Activated T-helper 2 cell treated with anti-CD3 and anti-CD28 coated beads, Interferon-gamma antibody, Interleukin-2, Interleukin-4, amounts not matched to agents 10 μg/mL and 5 μg/mL and 100 μg/mL, durations not matched to agents 14 hours and 24 hours and 36 hours (primary cell): Measurements from ENCODE around the gene TNS2. TPM values are rescaled to one million over a fixed set of nuclear protein-coding genes. Genes with fewer than 3 reads are reported as not detected.

ENCODE experiments used
- DNase-seq: peaks from one replicate; pipeline ENCODE4 v3.0.0; 2021; ENCODE audit warnings: low spot score
- H3K27ac Mint-ChIP-seq: one replicate; pipeline ENCODE4 v1.8.0; 2021; ENCODE audit warnings: mixed read lengths
- H3K27me3 Mint-ChIP-seq: one replicate; pipeline ENCODE4 v1.8.0; 2021; ENCODE audit warnings: low read depth, mixed read lengths
- H3K36me3 Mint-ChIP-seq: one replicate; pipeline ENCODE4 v1.8.0; 2021; ENCODE audit warnings: low read depth, mixed read lengths
- H3K4me1 Mint-ChIP-seq: one replicate; pipeline ENCODE4 v1.8.0; 2021; ENCODE audit warnings: low read depth, mixed read lengths
- H3K4me3 Mint-ChIP-seq: one replicate; pipeline ENCODE4 v1.8.0; 2021; ENCODE audit warnings: low read depth, mild to moderate bottlenecking, moderate library complexity, mixed read lengths
- H3K9me3 Mint-ChIP-seq: one replicate; pipeline ENCODE4 v1.8.0; 2021; ENCODE audit warnings: mixed read lengths
- intact Hi-C: fragments of 100-400 bp; cut with micrococcal nuclease; formaldehyde crosslinking; loops from one replicate; pipeline ENCODE4 v1.15.1; 2023
- total RNA-seq: library from RNA; stranded (reverse); gene quantifications from 2 replicates; pipeline ENCODE4 v1.2.3, GENCODE V29; 2022

Gene TNS2
- total RNA-seq, 1 donor from 2014 or later = 4.7 TPM

DNA sequence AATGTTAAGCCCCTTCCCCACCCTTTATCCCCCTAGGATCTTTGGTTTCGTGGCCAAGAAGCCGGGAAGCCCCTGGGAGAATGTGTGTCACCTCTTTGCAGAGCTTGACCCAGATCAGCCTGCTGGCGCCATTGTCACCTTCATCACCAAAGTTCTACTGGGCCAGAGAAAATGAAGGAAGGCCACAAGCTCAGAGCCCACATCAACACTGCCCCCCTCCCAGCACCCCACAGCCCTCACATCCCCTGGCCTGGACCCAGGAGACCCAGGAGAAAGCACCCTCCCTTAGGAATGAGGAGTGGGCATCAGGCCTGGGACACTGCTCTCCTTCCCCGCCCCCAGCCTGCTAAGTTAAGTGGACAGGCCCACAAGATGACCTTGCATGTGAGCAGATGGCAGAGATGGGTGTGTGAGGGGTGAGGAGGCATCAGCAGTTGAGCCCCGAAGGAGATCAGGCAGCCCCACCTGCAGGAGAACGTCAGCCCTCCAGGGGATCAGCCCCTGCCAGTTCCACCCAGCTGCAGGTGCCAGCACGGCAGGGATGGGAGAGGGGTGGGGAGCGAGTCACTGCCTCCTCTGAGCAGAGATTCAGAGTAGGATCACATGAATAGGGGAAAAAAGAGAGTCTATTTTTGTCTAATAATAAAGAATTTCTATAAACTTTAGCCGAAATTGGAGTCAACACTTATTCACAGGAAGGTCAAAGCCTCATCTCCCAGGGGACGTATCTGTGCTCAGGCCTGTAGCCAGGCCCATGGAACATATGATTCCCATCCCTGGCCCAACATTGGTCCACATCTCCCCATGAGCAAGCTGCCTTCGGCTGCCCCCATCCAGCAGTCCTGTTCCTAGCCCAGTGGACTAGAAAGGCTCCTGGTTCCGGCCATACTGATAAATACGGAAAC, 14.1 kb downstream of the TNS2 start:
- no peak overlapping the region for H3K4me3 Mint-ChIP-seq
- intact Hi-C loops = no loop called here
- no peak for DNase-seq
- H3K36me3 Mint-ChIP-seq = peaks cover 31% of the 10 kb centered on the region
- H3K27ac Mint-ChIP-seq = no peak overlapping the region
- peaks cover 3% of the 10 kb centered on the region for H3K4me1 Mint-ChIP-seq
- no peaks in the 10 kb centered on the region for H3K9me3 Mint-ChIP-seq
- no peaks in the 10 kb centered on the region for H3K27me3 Mint-ChIP-seq

GRCh38 chr12:53064613-53065436, 15.0 kb downstream of the TNS2 start:
- H3K4me1 Mint-ChIP-seq = peaks cover 3% of the 10 kb centered on the region
- no peak overlapping the region for H3K27ac Mint-ChIP-seq
- H3K36me3 Mint-ChIP-seq = peaks cover 34% of the 10 kb centered on the region
- no peak overlapping the region for H3K4me3 Mint-ChIP-seq
- no peaks in the 10 kb centered on the region for H3K9me3 Mint-ChIP-seq
- no peak for DNase-seq
- intact Hi-C loops = no loop called here
- H3K27me3 Mint-ChIP-seq = no peaks in the 10 kb centered on the region

DNA sequence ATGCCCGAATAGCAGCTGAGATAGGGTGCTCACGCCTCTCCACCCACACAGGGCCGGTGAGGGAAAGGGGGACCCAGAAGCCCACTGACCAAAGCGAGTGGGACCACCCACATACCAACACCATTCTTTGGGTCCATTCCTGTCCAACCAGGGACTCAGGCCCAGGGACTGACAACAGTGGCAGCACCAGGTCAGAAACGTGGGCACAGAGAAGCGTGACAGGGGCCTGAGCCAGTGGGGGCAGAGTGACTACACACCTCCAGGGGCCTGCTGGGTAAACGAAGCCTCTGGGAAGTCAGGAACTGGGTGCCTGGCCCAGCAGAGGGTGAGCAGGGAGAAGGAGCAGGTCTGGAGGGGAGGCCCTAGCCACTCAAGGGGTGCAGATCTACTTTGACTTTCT, 15.6 kb downstream of the TNS2 start:
- no peaks in the 10 kb centered on the region for H3K27me3 Mint-ChIP-seq
- H3K4me1 Mint-ChIP-seq = peaks cover 3% of the 10 kb centered on the region
- H3K4me3 Mint-ChIP-seq = no peak overlapping the region
- H3K36me3 Mint-ChIP-seq = peaks cover 34% of the 10 kb centered on the region
- no peaks in the 10 kb centered on the region for H3K9me3 Mint-ChIP-seq
- H3K27ac Mint-ChIP-seq = no peak overlapping the region
- intact Hi-C loops = no loop called here
- no peak for DNase-seq

DNA sequence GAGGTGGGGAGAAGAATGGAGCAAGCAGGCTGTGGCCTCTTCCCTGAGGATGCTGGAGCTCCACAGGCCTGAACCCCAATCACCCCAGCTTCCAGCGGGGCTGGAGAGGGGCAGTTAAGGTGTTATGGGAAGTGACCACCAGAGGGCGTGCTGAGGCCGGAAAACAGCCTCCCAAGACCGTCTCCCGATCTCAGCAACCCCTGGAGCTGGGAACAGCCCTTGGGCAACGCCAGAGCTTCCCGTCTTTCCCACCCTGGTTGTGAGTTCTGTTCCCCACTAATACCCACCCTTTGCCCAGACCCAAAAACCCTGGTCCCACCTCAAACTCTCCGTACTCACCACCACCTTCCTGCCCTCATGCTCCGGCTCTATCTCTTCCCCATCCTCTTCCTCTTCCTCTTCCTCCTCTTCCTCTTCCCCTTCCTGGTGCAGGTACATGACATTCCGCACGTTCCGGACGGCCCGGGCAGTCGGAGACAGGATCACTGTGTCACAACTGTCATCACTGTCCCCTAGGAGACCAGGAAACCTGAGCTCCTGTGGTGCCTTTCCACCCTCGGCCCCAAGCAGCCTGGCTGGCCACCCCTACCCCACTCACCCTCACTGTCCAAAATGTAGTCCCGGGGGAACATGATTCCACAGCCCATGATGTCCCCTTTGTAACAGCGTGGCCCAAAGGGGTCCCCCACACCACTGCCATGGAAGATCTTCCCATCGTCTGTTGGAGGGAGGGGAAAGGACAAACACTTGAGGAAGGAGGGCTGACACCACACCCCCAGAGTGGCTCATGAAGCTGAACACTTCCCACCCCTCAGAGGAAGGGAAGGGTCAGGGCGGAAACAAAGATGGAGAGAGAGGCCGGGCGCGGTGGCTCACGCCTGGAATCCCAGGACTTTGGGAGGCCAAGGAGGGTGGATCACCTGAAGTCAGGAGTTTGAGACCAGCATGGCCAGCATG, 16.4 kb downstream of the TNS2 start:
- no peak overlapping the region for H3K27ac Mint-ChIP-seq
- no peaks in the 10 kb centered on the region for H3K27me3 Mint-ChIP-seq
- no peaks in the 10 kb centered on the region for H3K9me3 Mint-ChIP-seq
- intact Hi-C loops = loop anchor here (1.0 kb wide), 1 partner anchor 33 kb away; no protein-coding TSS in a partner anchor
- peaks cover 35% of the 10 kb centered on the region for H3K36me3 Mint-ChIP-seq
- H3K4me3 Mint-ChIP-seq = no peak overlapping the region
- H3K4me1 Mint-ChIP-seq = peaks cover 3% of the 10 kb centered on the region
- peak; percentile 51 for DNase-seq

- Mint-ChIP-seq H3K9me3 (no peaks in the 10 kb centered on the region), H3K4me3 (no peak overlapping the region), H3K27me3 (no peaks in the 10 kb centered on the region), H3K36me3 (peaks cover 44% of the 10 kb centered on the region), H3K27ac (no peak overlapping the region), H3K4me1 (peaks cover 3% of the 10 kb centered on the region)
- DNase-seq = no peak
- intact Hi-C loops = no loop called here
Observed at GRCh38 chr12:53067074-53067992, 17.5 kb downstream of the TNS2 start.

- H3K4me3 Mint-ChIP-seq = no peak overlapping the region
- H3K4me1 Mint-ChIP-seq = peaks cover 6% of the 10 kb centered on the region
- H3K27ac Mint-ChIP-seq = no peak overlapping the region
- intact Hi-C loops = no loop called here
- peaks cover 48% of the 10 kb centered on the region for H3K36me3 Mint-ChIP-seq
- no peak for DNase-seq
- H3K27me3 Mint-ChIP-seq = no peaks in the 10 kb centered on the region
- H3K9me3 Mint-ChIP-seq = no peaks in the 10 kb centered on the region
Observed at GRCh38 chr12:53067993-53068770, 18.3 kb downstream of the TNS2 start.

DNA sequence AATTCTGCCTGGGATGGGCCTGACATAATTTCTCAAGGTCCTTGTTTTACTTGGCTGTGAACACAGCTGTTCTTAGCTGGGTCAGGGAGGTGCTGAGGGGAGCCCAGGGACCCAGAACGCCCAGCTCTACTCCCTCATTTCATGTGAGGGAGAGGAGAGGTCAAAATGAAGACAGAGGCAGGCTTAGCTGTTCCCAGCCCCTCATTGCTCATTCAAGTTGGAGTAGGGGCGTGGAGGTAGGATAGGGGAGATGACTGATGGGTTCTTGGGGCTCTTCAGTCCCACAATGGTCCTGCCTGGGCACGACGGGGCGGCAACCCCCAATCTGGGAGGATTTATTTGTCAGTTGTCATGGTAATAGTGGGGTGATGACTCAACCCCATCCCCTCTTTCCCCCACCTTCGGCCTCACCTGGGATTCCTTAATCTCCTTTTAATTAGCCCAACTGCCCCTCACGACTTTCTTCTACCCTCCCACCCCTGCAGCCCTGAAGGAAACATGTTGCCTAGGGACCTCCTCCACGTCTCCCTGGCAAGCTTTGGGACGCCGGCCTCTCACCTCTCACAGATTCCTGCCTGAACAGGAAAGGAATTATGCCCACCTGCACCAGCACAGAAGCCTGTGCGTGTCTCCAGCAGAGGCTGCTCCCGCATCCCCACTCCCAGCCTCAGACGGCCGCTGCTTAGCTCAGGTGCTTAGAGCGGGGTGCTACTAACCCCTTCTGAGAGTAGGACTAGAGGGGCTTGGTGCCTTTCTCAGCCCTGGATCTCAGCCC, 19.1 kb downstream of the TNS2 start:
- H3K27me3 Mint-ChIP-seq = no peaks in the 10 kb centered on the region
- no peaks in the 10 kb centered on the region for H3K9me3 Mint-ChIP-seq
- H3K27ac Mint-ChIP-seq = no peak overlapping the region
- intact Hi-C loops = no loop called here
- H3K36me3 Mint-ChIP-seq = peaks cover 48% of the 10 kb centered on the region
- no peak overlapping the region for H3K4me3 Mint-ChIP-seq
- peaks cover 6% of the 10 kb centered on the region for H3K4me1 Mint-ChIP-seq
- DNase-seq = no peak

DNA sequence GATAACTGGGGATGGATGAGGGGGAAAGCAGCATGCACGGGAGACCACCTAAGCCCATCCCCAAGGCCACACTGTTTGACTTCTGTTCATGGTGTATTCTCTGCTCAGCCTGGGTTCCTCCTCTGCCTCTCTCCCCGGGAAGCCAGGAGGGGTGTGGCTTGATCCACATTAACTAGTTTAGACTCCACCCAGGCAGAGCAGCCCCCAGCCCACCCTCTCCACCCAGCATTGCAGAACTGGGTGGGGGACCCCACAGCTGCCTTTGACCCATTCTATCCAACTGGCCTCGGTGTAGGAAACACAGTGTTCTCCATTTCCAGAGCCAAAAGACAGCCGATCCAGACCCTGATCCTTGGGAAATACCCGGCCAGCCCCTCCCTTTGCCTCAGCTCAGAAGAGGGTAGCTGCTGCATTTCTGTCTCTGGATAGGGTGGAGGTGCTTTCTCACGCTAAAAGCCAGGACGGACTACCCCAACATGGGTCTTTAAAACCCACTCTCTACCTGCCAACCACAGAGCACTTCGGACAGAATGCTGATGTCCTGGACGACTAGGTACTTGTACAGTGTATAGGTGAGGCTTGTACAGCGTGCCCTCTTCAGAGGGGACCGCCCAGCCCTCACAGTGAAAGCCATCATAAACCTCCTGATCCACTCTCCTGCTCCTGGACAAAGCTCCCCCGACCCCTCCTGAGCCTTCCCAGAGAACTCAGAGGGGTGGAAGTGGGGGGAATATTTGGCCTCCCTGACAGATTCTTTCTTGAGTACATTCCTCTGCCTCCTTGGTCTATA, 20.0 kb downstream of the TNS2 start:
- Mint-ChIP-seq H3K4me1 (peaks cover 6% of the 10 kb centered on the region), H3K36me3 (peaks cover 50% of the 10 kb centered on the region), H3K27ac (no peak overlapping the region), H3K4me3 (no peak overlapping the region), H3K9me3 (no peaks in the 10 kb centered on the region), H3K27me3 (no peaks in the 10 kb centered on the region)
- intact Hi-C loops = no loop called here
- DNase-seq = no peak

DNA sequence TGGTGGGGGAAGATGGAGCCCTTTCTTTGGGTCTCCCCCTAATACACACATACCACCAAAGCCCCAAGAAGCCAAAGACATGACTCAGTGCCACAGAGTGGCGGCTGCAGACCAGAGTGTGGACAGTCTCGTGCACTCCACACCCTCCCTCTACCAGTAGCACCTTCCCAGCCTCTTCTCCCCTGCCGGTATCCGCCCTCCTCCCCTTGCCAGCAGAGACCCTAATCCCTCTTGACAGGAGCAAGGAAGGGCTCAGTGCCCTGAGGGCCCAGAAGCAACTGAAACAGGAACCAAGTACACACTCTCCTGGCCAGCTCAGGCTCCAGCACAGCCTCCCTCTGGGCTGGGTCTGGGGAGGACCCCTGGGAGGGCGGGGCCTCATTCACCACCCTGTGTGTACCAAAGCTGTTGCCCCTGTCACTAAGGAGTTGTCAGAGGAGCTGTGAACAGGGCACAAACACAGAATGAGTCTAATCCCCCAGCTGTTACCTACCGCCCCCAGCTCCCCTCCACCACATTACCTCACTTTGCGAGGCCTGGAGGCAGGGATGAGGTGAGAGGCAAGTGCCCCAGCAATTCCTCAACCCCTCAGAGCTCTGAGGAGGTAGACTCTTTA, 21.1 kb downstream of the TNS2 start:
- Mint-ChIP-seq H3K27me3 (no peaks in the 10 kb centered on the region), H3K9me3 (no peaks in the 10 kb centered on the region), H3K27ac (no peak overlapping the region), H3K36me3 (peaks cover 54% of the 10 kb centered on the region), H3K4me3 (no peak overlapping the region), H3K4me1 (peaks cover 6% of the 10 kb centered on the region)
- no peak for DNase-seq
- intact Hi-C loops = no loop called here
